SU-DHL-6 (cell line): ENCODE data around the gene POU4F1.

Experiments
- H2AFZ ChIP-seq: fragments of 200-600 bp; sonication (generic); 2 replicates; pipeline ENCODE4 v1.6.1; 2014; ENCODE audit warnings: low read depth, mild to moderate bottlenecking, moderate library complexity, mixed read lengths, antibody characterized with exemption, low read length; ENCODE audit not compliant: severe bottlenecking
- H3F3A ChIP-seq: fragments of 200-600 bp; shearing (Covaris generic); 2 replicates; pipeline ENCODE4 v1.6.0; 2016; ENCODE audit warnings: antibody characterized with exemption, mild to moderate bottlenecking; ENCODE audit not compliant: insufficient read depth
- H3K27ac ChIP-seq: fragments of 200-600 bp; sonication (generic); 2 replicates; pipeline ENCODE4 v1.5.1; 2016; ENCODE audit warnings: low read depth, mild to moderate bottlenecking, low read length, moderate library complexity, mixed read lengths
- H3K27me3 ChIP-seq: fragments of 200-600 bp; sonication (generic), shearing (Covaris generic); 2 replicates; pipeline ENCODE4 v1.6.0; 2014; ENCODE audit warnings: mild to moderate bottlenecking, low read length
- H3K36me3 ChIP-seq: fragments of 200-600 bp; sonication (generic); 2 replicates; pipeline ENCODE4 v1.6.1; 2014; ENCODE audit warnings: mild to moderate bottlenecking, low read length, mixed read lengths
- H3K4me2 ChIP-seq: fragments of 300-600, 200-600 bp; shearing (Covaris generic), sonication (generic); 2 replicates; pipeline ENCODE4 v1.6.0; 2014; ENCODE audit warnings: low read length, low read depth, mild to moderate bottlenecking; ENCODE audit not compliant: poor library complexity, severe bottlenecking
- H3K4me3 ChIP-seq: fragments of 200-600 bp; sonication (generic); 2 replicates; pipeline ENCODE4 v1.5.1; 2014; ENCODE audit warnings: antibody characterized with exemption, low read length, mild to moderate bottlenecking, mixed read lengths; ENCODE audit not compliant: insufficient read depth, poor library complexity, severe bottlenecking
- H3K79me2 ChIP-seq: fragments of 200-600 bp; sonication (generic); 2 replicates; pipeline ENCODE4 v1.6.1; 2014; ENCODE audit warnings: mild to moderate bottlenecking, low read length, moderate library complexity; ENCODE audit not compliant: insufficient read depth
- H3K9ac ChIP-seq: fragments of 200-600 bp; sonication (generic); 2 replicates; pipeline ENCODE4 v1.7.0; 2014; ENCODE audit warnings: mild to moderate bottlenecking, low read length
- H3K9me2 ChIP-seq: fragments of 200-600 bp; sonication (generic); replicated peaks from 2 replicates; pipeline ENCODE4 v1.6.1; 2014; ENCODE audit warnings: low read length; ENCODE audit not compliant: insufficient read depth
- H3K9me3 ChIP-seq: fragments of 200-600 bp; sonication (generic); 2 replicates; pipeline ENCODE4 v1.6.1; 2014; ENCODE audit warnings: low read length, mixed read lengths; ENCODE audit not compliant: insufficient read depth
- H4K20me1 ChIP-seq: fragments of 200-600 bp; sonication (generic); 2 replicates; pipeline ENCODE4 v1.6.1; 2014; ENCODE audit warnings: low read depth, mild to moderate bottlenecking, antibody characterized with exemption, low read length, moderate library complexity, mixed read lengths
- CTCF ChIP-seq: fragments of 200-600 bp; sonication (generic); IDR thresholded peaks from one replicate; pipeline ENCODE4 v1.5.1; 2017; ENCODE audit warnings: antibody characterized with exemption, mild to moderate bottlenecking, low read length, moderate library complexity; ENCODE audit not compliant: insufficient read depth, poor library complexity, severe bottlenecking
- EZH2phosphoT487 ChIP-seq: fragments of 200-600 bp; sonication (generic), shearing (Covaris generic); conservative IDR thresholded peaks from 2 replicates; pipeline ENCODE4 v1.6.1; 2018; ENCODE audit warnings: mild to moderate bottlenecking, antibody characterized with exemption, low read length, moderate library complexity, mixed read lengths

The POU4F1 gene

GRCh38 chr13:78609464-78610205 lies 6.3 kb upstream of the POU4F1 start:
- Histone ChIP-seq H3K27ac (no peak overlapping the region), H3K4me2 (no peak overlapping the region), H3K9me2 (no peaks in the 10 kb centered on the region), H3K36me3 (peaks cover 5% of the 10 kb centered on the region; the same call in 1 of the 2 replicates), H3K9ac (no peak overlapping the region), H3K79me2 (no peaks in the 10 kb centered on the region), H4K20me1 (no peaks in the 10 kb centered on the region; the same call in 1 of the 2 replicates), H3K4me3 (no peak overlapping the region), H3K9me3 (no peaks in the 10 kb centered on the region), H3K27me3 (no peaks in the 10 kb centered on the region), H3F3A (no peaks in the 10 kb centered on the region), H2AFZ (no peak overlapping the region)
- no peak for TF ChIP-seq CTCF
- TF ChIP-seq EZH2phosphoT487, result no peak

- Histone ChIP-seq H3K27ac (no peak overlapping the region), H2AFZ (no peak overlapping the region), H3K27me3 (no peaks in the 10 kb centered on the region), H3K9me2 (no peaks in the 10 kb centered on the region), H3K79me2 (no peaks in the 10 kb centered on the region), H4K20me1 (no peaks in the 10 kb centered on the region; the same call in 1 of the 2 replicates), H3K9ac (no peak overlapping the region), H3K36me3 (0 out of 2 replicates have a peak, but pooled peaks cover 4% of the 10 kb centered on the region), H3K9me3 (no peaks in the 10 kb centered on the region), H3K4me3 (no peak overlapping the region), H3K4me2 (no peak overlapping the region), H3F3A (no peaks in the 10 kb centered on the region)
- no peak for TF ChIP-seq CTCF
- no peak for TF ChIP-seq EZH2phosphoT487
Observed at GRCh38 chr13:78608688-78609463, 5.5 kb upstream of the POU4F1 start.

DNA sequence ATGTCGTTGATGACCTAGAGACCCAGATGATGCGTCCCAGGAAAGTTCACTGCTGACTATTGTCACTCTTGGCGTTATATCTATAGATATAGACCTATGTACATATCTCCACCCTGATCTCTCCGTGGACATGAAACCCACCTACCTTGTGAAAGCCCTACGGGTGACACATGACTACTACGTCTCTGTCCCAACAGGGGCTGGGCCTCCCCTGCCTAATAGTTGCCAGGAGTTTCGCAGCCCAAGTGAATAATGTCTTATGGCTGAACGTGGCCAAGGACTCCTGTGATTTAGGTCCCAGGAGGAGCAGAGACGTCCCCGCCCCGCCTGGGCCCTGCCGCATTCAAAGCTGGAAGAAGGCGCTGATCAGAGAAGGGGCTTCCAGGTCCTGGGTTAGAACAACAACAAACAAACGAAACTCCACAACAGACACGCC lies 4.9 kb upstream of the POU4F1 start:
- Histone ChIP-seq H3K4me3 (no peak overlapping the region), H3K36me3 (no peaks in the 10 kb centered on the region), H3K9me3 (no peaks in the 10 kb centered on the region), H3K27me3 (no peaks in the 10 kb centered on the region), H3K27ac (no peak overlapping the region), H3K9me2 (no peaks in the 10 kb centered on the region), H2AFZ (no peak overlapping the region), H3K4me2 (no peak overlapping the region), H3K9ac (no peak overlapping the region), H4K20me1 (no peaks in the 10 kb centered on the region; the same call in 1 of the 2 replicates), H3F3A (no peaks in the 10 kb centered on the region), H3K79me2 (no peaks in the 10 kb centered on the region)
- TF ChIP-seq CTCF (no peak), EZH2phosphoT487 (no peak)
